A549 (cell line): Measurements from ENCODE around the gene ARHGEF10L. TPM values are rescaled to one million over a fixed set of nuclear protein-coding genes. Genes with fewer than 3 reads are reported as not detected.
A peak's percentile ranks its signal among the peaks of the same experiment; 100 is the strongest.

Source experiments
- ATAC-seq, 2 experiments: fragments of 200-7000 bp in 1 of 2; fragments of >200 bp in 1 of 2; cut with Nextera tagmentation in 1 of 2; cut with Tn5 transposase in 1 of 2; 3 replicates each; pipeline versions ENCODE4 v1.8.0 to v1.9.1; 2018 to 2020; ENCODE audit warnings: mild to moderate bottlenecking in 1 of 2, moderate library complexity in 1 of 2
- CTCF ChIA-PET: fragments of 300-600 bp; sonication (Branson Sonifier 250); formaldehyde crosslinking; extraction: SDS; loops from one replicate; lab custom pipeline; 2021; ENCODE audit warnings: antibody characterized with exemption, inconsistent platforms; lab: Yijun Ruan, JAX
- POLR2A ChIA-PET: fragments of 350-600 bp; formaldehyde crosslinking; extraction: SDS; loops from one replicate; lab custom pipeline; 2021; ENCODE audit warnings: antibody characterized with exemption, inconsistent platforms; lab: Yijun Ruan, JAX
- DNase-seq, 2 experiments: peaks; one replicate each; pipeline versions ENCODE4 v3.0.0 to v3.0.0-alpha.2; 2011 to 2016; ENCODE audit warnings: low read depth in 1 of 2, low spot score in 1 of 2
- FAIRE-seq: peaks from 2 replicates; lab custom pipeline; 2011; peaks lifted over from hg19 to GRCh38; lab: Jason Lieb, UNC
- H3K27ac ChIP-seq, 2 experiments: fragments of >200 bp; sonication (Bioruptor Twin); formaldehyde crosslinking; 3 replicates each; pipeline ENCODE4 v1.5.1; 2016 to 2017
- H3K4me1 ChIP-seq: fragments of >200 bp; sonication (Bioruptor Twin); formaldehyde crosslinking; 3 replicates; pipeline ENCODE4 v1.6.1; 2016
- H3K4me2 ChIP-seq: fragments of >200 bp; sonication (Bioruptor Twin); formaldehyde crosslinking; 3 replicates; pipeline ENCODE4 v1.6.1; 2016
- H3K4me3 ChIP-seq: fragments of >200 bp; sonication (Bioruptor Twin); formaldehyde crosslinking; 3 replicates; pipeline ENCODE4 v1.5.1; 2016
- H3K9me3 ChIP-seq: fragments of >200 bp; sonication (Bioruptor Twin); formaldehyde crosslinking; 3 replicates; pipeline ENCODE4 v1.6.1; 2016
- BCL3 ChIP-seq: fragments of >200 bp; sonication (Bioruptor Twin); formaldehyde crosslinking; IDR thresholded peaks from 3 replicates; pipeline ENCODE4 v1.6.1; 2016
- BHLHE40 ChIP-seq: IDR thresholded peaks from 2 replicates; pipeline ENCODE4 v1.6.1; 2012; ENCODE audit warnings: low read depth, low read length, inconsistent platforms
- ELK1 ChIP-seq: fragments of 150-350 bp; IDR thresholded peaks from 2 replicates; pipeline ENCODE4 v1.6.1; 2014; ENCODE audit warnings: low read depth, mild to moderate bottlenecking, low read length
- ESRRA ChIP-seq: fragments of 150-350 bp; IDR thresholded peaks from 2 replicates; pipeline ENCODE4 v1.6.1; 2014; ENCODE audit warnings: mild to moderate bottlenecking, low read length, borderline replicate concordance
- HDAC2 ChIP-seq: fragments of 200-600 bp; sonication (generic); IDR thresholded peaks from 2 replicates; pipeline ENCODE4 v1.6.1; 2016
- HES2 ChIP-seq: fragments of >200 bp; sonication (Bioruptor Twin); formaldehyde crosslinking; IDR thresholded peaks from 2 replicates; pipeline ENCODE4 v1.6.1; 2016
- HEYL ChIP-seq: fragments of 250-450 bp; sonication (Bioruptor Pico); IDR thresholded peaks from 2 replicates; pipeline ENCODE4 v1.8.0; 2021; ENCODE audit warnings: mild to moderate bottlenecking, moderate library complexity
- KDM1A ChIP-seq: fragments of 200-600 bp; sonication (generic); IDR thresholded peaks from 2 replicates; pipeline ENCODE4 v1.6.1; 2016; ENCODE audit warnings: low read depth, mild to moderate bottlenecking
- MAFK ChIP-seq: fragments of 450-650 bp; IDR thresholded peaks from 2 replicates; pipeline ENCODE4 v1.6.1; 2014; ENCODE audit not compliant: partially characterized antibody
- MAZ ChIP-seq: fragments of 150-350 bp; IDR thresholded peaks from 2 replicates; pipeline ENCODE4 v1.6.1; 2014; ENCODE audit warnings: antibody characterized with exemption, low read depth, low read length, borderline replicate concordance
- NFE2L2 ChIP-seq: fragments of 150-350 bp; conservative IDR thresholded peaks from 2 replicates; pipeline ENCODE4 v1.6.1; 2014; ENCODE audit warnings: low read length
- NR3C1 ChIP-seq: fragments of >200 bp; sonication (Bioruptor Twin); formaldehyde crosslinking; IDR thresholded peaks from 3 replicates; pipeline ENCODE4 v1.6.1; 2017
- POLR2A ChIP-seq: IDR thresholded peaks from 2 replicates; pipeline ENCODE4 v1.6.1; 2012; ENCODE audit warnings: mild to moderate bottlenecking, low read length
- RAD21 ChIP-seq, 2 experiments: fragments of >200 bp in 1 of 2; sonication (Bioruptor Twin) in 1 of 2; formaldehyde crosslinking in 1 of 2; IDR thresholded peaks in 1 of 2; conservative IDR thresholded peaks in 1 of 2; 2 replicates in 1 of 2; 3 replicates in 1 of 2; pipeline ENCODE4 v1.6.1; 2012 to 2018; ENCODE audit warnings: inconsistent platforms in 1 of 2
- SMC3 ChIP-seq: fragments of >200 bp; sonication (Bioruptor Twin); formaldehyde crosslinking; IDR thresholded peaks from 3 replicates; pipeline ENCODE4 v1.6.1; 2018; ENCODE audit warnings: inconsistent platforms
- ZC3H11A ChIP-seq: fragments of 450-650 bp; IDR thresholded peaks from 2 replicates; pipeline ENCODE4 v1.6.1; 2014; ENCODE audit warnings: antibody characterized with exemption, mild to moderate bottlenecking
- ZSCAN20 ChIP-seq: fragments of 250-450 bp; sonication (Bioruptor Pico); IDR thresholded peaks from 2 replicates; pipeline ENCODE4 v1.8.0; 2022; ENCODE audit warnings: mild to moderate bottlenecking, moderate library complexity
- WGBS: methylation state at CpG from one replicate; pipeline ENCODE4 v1.1.6; 2017; ENCODE audit errors: missing lambda C conversion rate; 5-methylcytosine and 5-hydroxymethylcytosine counted together
- polyA plus RNA-seq, 4 experiments: library from polyadenylated mRNA; depleted of rRNA in 3 of 4; stranded (reverse); fragments of >200 nt; fragmentation: RNase III in 1 of 4; extraction: RNeasy Plus Mini Kit Qiagen cat#74134 plus additional on column Dnase treatment in 1 of 4; gene quantifications; 2 replicates in 3 of 4; 3 replicates in 1 of 4; pipeline ENCODE4 v1.2.3, GENCODE V29; 2011 to 2017

The ARHGEF10L gene
- polyA plus RNA-seq, 2 of the 4 experiments (the other 2 are of a cell fraction) = 3.5 to 5.2 TPM

- ATAC-seq (peak in 1 of 2 experiments; percentile 54; a peak in 3 of 6 replicates), DNase-seq (no peak), FAIRE-seq (no peak)
- no peak overlapping the region for H3K4me3 ChIP-seq
- WGBS = 93% methylated on average over 9 of the region's 9 CpGs
- CTCF ChIA-PET = interaction anchor here (0.7 to 4.8 kb wide), 9 partner anchors 10 to 124 kb away, joined by 3 to 35 read pairs (median 5); no protein-coding TSS in a partner anchor
- POLR2A ChIA-PET = no interaction called here
- no peak overlapping the region for H3K4me2 ChIP-seq
- TF ChIP-seq NFE2L2 (no peak), MAFK (no peak), ESRRA (no peak), RAD21 (conservative IDR thresholded peaks at IDR 0.05 in 1 of 2, IDR thresholded peaks at IDR 0.05 in 1 of 2) (peak in 1 of 2 experiments; percentile 27; a peak in 2 of 5 replicates), ZC3H11A (no peak)
- no peaks in the 10 kb centered on the region for H3K9me3 ChIP-seq
- H3K4me1 ChIP-seq = peaks cover 32% of the 10 kb centered on the region
- H3K27ac ChIP-seq = peak overlapping the region in 1 of 2 experiments; percentile 46; a peak in 2 of 6 replicates
Measured at GRCh38 chr1:17572264-17572985, 32.9 kb downstream of the ARHGEF10L start.

- H3K4me2 ChIP-seq = no peak overlapping the region
- H3K27ac ChIP-seq = peak overlapping the region in 1 of 2 experiments; percentile 21; a peak in 1 of 6 replicates
- ChIA-PET CTCF (interaction anchor here (0.6 to 4.8 kb wide), 10 partner anchors 9 to 599 kb away, joined by 3 to 35 read pairs (median 4); no protein-coding TSS in a partner anchor), POLR2A (no interaction called here)
- H3K4me3 ChIP-seq = no peak overlapping the region
- no peak for DNase-seq
- peaks cover 32% of the 10 kb centered on the region for H3K4me1 ChIP-seq
- WGBS = 81% methylated on average over 5 of the region's 10 CpGs
- TF ChIP-seq HDAC2 = no peak
- no peak for TF ChIP-seq BHLHE40
- no peak for TF ChIP-seq BCL3
- TF ChIP-seq RAD21 (conservative IDR thresholded peaks at IDR 0.05 in 1 of 2, IDR thresholded peaks at IDR 0.05 in 1 of 2) = no peak
- H3K9me3 ChIP-seq = no peaks in the 10 kb centered on the region
- FAIRE-seq = no peak
- no peak for ATAC-seq
Measured at GRCh38 chr1:17573518-17574041, 34.1 kb downstream of the ARHGEF10L start.

- CTCF ChIA-PET = interaction anchor here (1.2 to 4.8 kb wide), 6 partner anchors 8 to 80 kb away, joined by 3 to 35 read pairs (median 6); no protein-coding TSS in a partner anchor
- POLR2A ChIA-PET = no interaction called here
- Histone ChIP-seq H3K9me3 (no peaks in the 10 kb centered on the region), H3K4me2 (no peak overlapping the region), H3K4me3 (no peak overlapping the region), H3K4me1 (peaks cover 25% of the 10 kb centered on the region), H3K27ac (peak overlapping the region in 1 of 2 experiments; percentile 78; a peak in 2 of 6 replicates)
- no peak for TF ChIP-seq HDAC2
- TF ChIP-seq SMC3 = 0 out of 3 replicates have a peak, but pooled peaks have one; percentile 21
- TF ChIP-seq RAD21 (conservative IDR thresholded peaks at IDR 0.05 in 1 of 2, IDR thresholded peaks at IDR 0.05 in 1 of 2) = 0 out of 5 replicates have a peak, but pooled peaks of 1 of the 2 experiments have one; percentile 16
- FAIRE-seq = no peak
- ATAC-seq = peak; percentile 56 to 74; a peak in 4 of 6 replicates
- no peak for DNase-seq
- 60% methylated on average over 10 of the region's 11 CpGs for WGBS
Measured at GRCh38 chr1:17574516-17574915, 35.0 kb downstream of the ARHGEF10L start.

- ChIA-PET CTCF (interaction anchor here (0.9 to 4.8 kb wide), 7 partner anchors 9 to 81 kb away, joined by 3 to 35 read pairs (median 4); no protein-coding TSS in a partner anchor), POLR2A (no interaction called here)
- no peak for FAIRE-seq
- H3K4me2 ChIP-seq = peak overlapping the region; percentile 58
- no peaks in the 10 kb centered on the region for H3K9me3 ChIP-seq
- H3K4me3 ChIP-seq = no peak overlapping the region
- TF ChIP-seq HEYL (CRISPR knock-in tag) = no peak
- peaks cover 31% of the 10 kb centered on the region for H3K4me1 ChIP-seq
- DNase-seq = no peak
- no peak for ATAC-seq
- 47% methylated on average over 11 of the region's 15 CpGs for WGBS
- peak overlapping the region; percentile 38 to 78; a peak in 4 of 6 replicates for H3K27ac ChIP-seq
Measured at GRCh38 chr1:17575797-17576518, 36.5 kb downstream of the ARHGEF10L start.

GRCh38 chr1:17576519-17576853 is 37.0 kb downstream of the ARHGEF10L start:
- DNase-seq (no peak), ATAC-seq (no peak), FAIRE-seq (no peak)
- Histone ChIP-seq H3K4me2 (peak overlapping the region; percentile 58), H3K4me3 (no peak overlapping the region), H3K4me1 (peaks cover 35% of the 10 kb centered on the region), H3K9me3 (no peaks in the 10 kb centered on the region), H3K27ac (peak overlapping the region in 1 of 2 experiments; percentile 78; a peak in 3 of 6 replicates)
- WGBS = 93% methylated on average over 6 of the region's 6 CpGs
- TF ChIP-seq HES2 (no peak), ZSCAN20 (CRISPR knock-in tag) (no peak), ESRRA (no peak), POLR2A (no peak), MAFK (no peak), KDM1A (no peak), NR3C1 (no peak), MAZ (no peak), ELK1 (no peak)
- CTCF ChIA-PET = interaction anchor here (0.9 to 1.7 kb wide), 6 partner anchors 9 to 82 kb away, joined by 3 to 5 read pairs (median 4); no protein-coding TSS in a partner anchor
- POLR2A ChIA-PET = no interaction called here
